Activated CD4-positive, alpha-beta memory T cell treated with anti-CD3 and anti-CD28 coated beads, Interleukin-2, amount 10 ng/mL, durations not matched to agents 7 days and 5 days (primary cell): ENCODE measurements around the gene SOBP. TPM values are rescaled to one million over a fixed set of nuclear protein-coding genes. Genes with fewer than 3 reads are reported as not detected.

Source experiments
- CTCF ChIA-PET: fragments of 350-600 bp; sonication (Branson Sonifier 250); formaldehyde crosslinking; loops from one replicate; lab custom pipeline; 2021; ENCODE audit warnings: antibody characterized with exemption, inconsistent platforms; lab: Charles Lee
- POLR2A ChIA-PET: fragments of 350-600 bp; sonication (Branson Sonifier 250); formaldehyde crosslinking; loops from one replicate; lab custom pipeline; 2021; ENCODE audit warnings: antibody characterized with exemption; lab: Charles Lee
- DNase-seq: peaks from one replicate; pipeline ENCODE4 v3.0.0-alpha.2; 2020
- H3K27ac Mint-ChIP-seq: one replicate; pipeline ENCODE4 v1.8.0; 2021; ENCODE audit warnings: mild to moderate bottlenecking, mixed read lengths
- H3K27me3 Mint-ChIP-seq: one replicate; pipeline ENCODE4 v1.8.0; 2021; ENCODE audit warnings: mixed read lengths
- H3K36me3 Mint-ChIP-seq: one replicate; pipeline ENCODE4 v1.8.0; 2021; ENCODE audit warnings: low read depth, mixed read lengths
- H3K4me1 Mint-ChIP-seq: one replicate; pipeline ENCODE4 v1.8.0; 2021; ENCODE audit warnings: mixed read lengths
- H3K4me3 Mint-ChIP-seq: one replicate; pipeline ENCODE4 v1.8.0; 2021; ENCODE audit warnings: mild to moderate bottlenecking, mixed read lengths
- H3K9me3 Mint-ChIP-seq: one replicate; pipeline ENCODE4 v1.8.0; 2021; ENCODE audit warnings: mixed read lengths
- total RNA-seq, 2 experiments: library from RNA; stranded (reverse); gene quantifications; one replicate each; pipeline ENCODE4 v1.2.3, GENCODE V29; 2021

SOBP gene
- under 1 TPM; 0.33 to 0.38 TPM for total RNA-seq

GRCh38 chr6:107489636-107490565 is at the start of gene SOBP:
TSS of gene SOBP (plus strand) at chr6:107490117. CDS start at chr6:107490617, 500 bp downstream.
- DNase-seq: peak; percentile 31
- Mint-ChIP-seq H3K27me3 (peaks cover 50% of the 10 kb centered on the region), H3K4me3 (peak within 1 kb of the TSS; percentile 77), H3K9me3 (no peaks in the 10 kb centered on the region), H3K36me3 (no peaks in the 10 kb centered on the region), H3K27ac (no peak within 1 kb of the TSS), H3K4me1 (peaks cover 24% of the 10 kb centered on the region)
- ChIA-PET POLR2A (no interaction called here), CTCF (interaction anchor here (0.7 to 1.7 kb wide), 3 partner anchors 9 to 374 kb away, joined by 3 to 5 read pairs (median 3); partner anchors contain the start of genes BEND3 and PDSS2)

GRCh38 chr6:107440936-107441335 is 49.0 kb upstream of the SOBP start:
- no peak overlapping the region for H3K27ac Mint-ChIP-seq
- H3K4me3 Mint-ChIP-seq: no peak overlapping the region
- peaks cover 9% of the 10 kb centered on the region for H3K36me3 Mint-ChIP-seq
- ChIA-PET CTCF (no interaction called here), POLR2A (interaction anchor here (1.1 kb wide), 1 partner anchor 19 kb away, joined by 3 read pairs; the partner anchor contains the start of gene PDSS2)
- DNase-seq: no peak
- no peaks in the 10 kb centered on the region for H3K27me3 Mint-ChIP-seq
- H3K4me1 Mint-ChIP-seq: no peaks in the 10 kb centered on the region
- peaks cover 4% of the 10 kb centered on the region for H3K9me3 Mint-ChIP-seq

GRCh38 chr6:107441682-107442081 is 48.2 kb upstream of the SOBP start:
- DNase-seq: no peak
- CTCF ChIA-PET: no interaction called here

GRCh38 chr6:107442938-107443607 is 46.8 kb upstream of the SOBP start:
- DNase-seq: no peak
- Mint-ChIP-seq H3K4me1 (no peaks in the 10 kb centered on the region), H3K36me3 (peaks cover 21% of the 10 kb centered on the region), H3K9me3 (peaks cover 17% of the 10 kb centered on the region), H3K4me3 (no peak overlapping the region), H3K27ac (no peak overlapping the region), H3K27me3 (no peaks in the 10 kb centered on the region)
- POLR2A ChIA-PET: no interaction called here
- CTCF ChIA-PET: no interaction called here

More at GRCh38 chr6:107441682-107442081, 48.2 kb upstream of the SOBP start:
- Mint-ChIP-seq H3K36me3 (peaks cover 12% of the 10 kb centered on the region), H3K9me3 (peaks cover 8% of the 10 kb centered on the region), H3K27me3 (no peaks in the 10 kb centered on the region), H3K4me3 (no peak overlapping the region), H3K4me1 (no peaks in the 10 kb centered on the region), H3K27ac (no peak overlapping the region)
- POLR2A ChIA-PET: interaction anchor here (1.1 kb wide), 1 partner anchor 18 kb away, joined by 3 read pairs; the partner anchor contains the start of gene PDSS2

GRCh38 chr6:107443608-107444267 is 46.2 kb upstream of the SOBP start:
- Mint-ChIP-seq H3K27me3 (no peaks in the 10 kb centered on the region), H3K27ac (no peak overlapping the region), H3K9me3 (peaks cover 24% of the 10 kb centered on the region), H3K36me3 (peaks cover 28% of the 10 kb centered on the region), H3K4me1 (no peaks in the 10 kb centered on the region), H3K4me3 (no peak overlapping the region)
- ChIA-PET POLR2A (no interaction called here), CTCF (no interaction called here)
- DNase-seq: no peak

- Mint-ChIP-seq H3K36me3 (peaks cover 33% of the 10 kb centered on the region), H3K27ac (no peak overlapping the region), H3K9me3 (peaks cover 28% of the 10 kb centered on the region), H3K4me3 (no peak overlapping the region), H3K4me1 (no peaks in the 10 kb centered on the region), H3K27me3 (no peaks in the 10 kb centered on the region)
- DNase-seq: no peak
- POLR2A ChIA-PET: no interaction called here
- CTCF ChIA-PET: no interaction called here
Observed at GRCh38 chr6:107444277-107444676, 45.6 kb upstream of the SOBP start.

- no peak overlapping the region for H3K27ac Mint-ChIP-seq
- DNase-seq: no peak
- peaks cover 39% of the 10 kb centered on the region for H3K36me3 Mint-ChIP-seq
- no peaks in the 10 kb centered on the region for H3K4me1 Mint-ChIP-seq
- ChIA-PET CTCF (no interaction called here), POLR2A (no interaction called here)
- H3K27me3 Mint-ChIP-seq: no peaks in the 10 kb centered on the region
- peaks cover 35% of the 10 kb centered on the region for H3K9me3 Mint-ChIP-seq
- no peak overlapping the region for H3K4me3 Mint-ChIP-seq
Observed at GRCh38 chr6:107447663-107448216, 42.2 kb upstream of the SOBP start.

GRCh38 chr6:107448776-107449175 is 41.1 kb upstream of the SOBP start:
- Mint-ChIP-seq H3K4me1 (no peaks in the 10 kb centered on the region), H3K4me3 (no peak overlapping the region), H3K36me3 (peaks cover 44% of the 10 kb centered on the region), H3K9me3 (peaks cover 35% of the 10 kb centered on the region), H3K27me3 (no peaks in the 10 kb centered on the region), H3K27ac (no peak overlapping the region)
- ChIA-PET POLR2A (no interaction called here), CTCF (no interaction called here)
- no peak for DNase-seq

- Mint-ChIP-seq H3K27ac (peak overlapping the region; percentile 93), H3K27me3 (no peaks in the 10 kb centered on the region), H3K36me3 (peaks cover 5% of the 10 kb centered on the region), H3K9me3 (no peaks in the 10 kb centered on the region), H3K4me3 (peak overlapping the region; percentile 94), H3K4me1 (peaks cover 25% of the 10 kb centered on the region)
- POLR2A ChIA-PET: interaction anchor here (0.6 to 2.8 kb wide), 29 partner anchors 9 to 836 kb away, joined by 3 to 10 read pairs (median 4); partner anchors contain the start of genes AFG1L, BEND3 and SCML4
- peak; percentile 32 for DNase-seq
- CTCF ChIA-PET: interaction anchor here (0.9 to 2.2 kb wide), 13 partner anchors 25 to 389 kb away, joined by 3 to 8 read pairs (median 5); no protein-coding TSS in a partner anchor
Observed at GRCh38 chr6:107458672-107459282, 31.1 kb upstream of the SOBP start.

- Mint-ChIP-seq H3K9me3 (no peaks in the 10 kb centered on the region), H3K4me1 (peaks cover 25% of the 10 kb centered on the region), H3K27ac (peak within 1 kb of the TSS; percentile 93), H3K36me3 (peaks cover 4% of the 10 kb centered on the region), H3K4me3 (peak within 1 kb of the TSS; percentile 94), H3K27me3 (no peaks in the 10 kb centered on the region)
- POLR2A ChIA-PET: interaction anchor here (0.6 to 2.8 kb wide), 33 partner anchors 9 to 836 kb away, joined by 3 to 10 read pairs (median 4); partner anchors contain the start of genes AFG1L, BEND3 and SCML4
- peak; percentile 98 for DNase-seq
- CTCF ChIA-PET: interaction anchor here (0.9 to 2.2 kb wide), 13 partner anchors 24 to 389 kb away, joined by 3 to 8 read pairs (median 5); no protein-coding TSS in a partner anchor
Observed at GRCh38 chr6:107459283-107460082, 30.4 kb upstream of the SOBP start, which contains the start of gene PDSS2. TSS of gene PDSS2 (minus strand) at chr6:107459564. CDS start at chr6:107459285, 279 bp downstream.

- H3K9me3 Mint-ChIP-seq: no peaks in the 10 kb centered on the region
- CTCF ChIA-PET: interaction anchor here (1.2 to 2.2 kb wide), 9 partner anchors 10 to 388 kb away, joined by 3 to 8 read pairs (median 5); no protein-coding TSS in a partner anchor
- DNase-seq: no peak
- POLR2A ChIA-PET: interaction anchor here (0.7 to 2.8 kb wide), 22 partner anchors 13 to 497 kb away, joined by 3 to 10 read pairs (median 4); partner anchors contain the start of gene BEND3
- no peaks in the 10 kb centered on the region for H3K27me3 Mint-ChIP-seq
- H3K4me3 Mint-ChIP-seq: peak overlapping the region; percentile 94
- H3K4me1 Mint-ChIP-seq: peaks cover 23% of the 10 kb centered on the region
- peak overlapping the region; percentile 93 for H3K27ac Mint-ChIP-seq
- peaks cover 4% of the 10 kb centered on the region for H3K36me3 Mint-ChIP-seq
Observed at GRCh38 chr6:107460083-107460631, 29.8 kb upstream of the SOBP start.
